ENCODE data around the gene G2E3. TPM values are rescaled to one million over a fixed set of nuclear protein-coding genes. Genes with fewer than 3 reads are reported as not detected.

Gene G2E3
- total and polyA plus RNA-seq, 2 of the 13 experiments (the other 11 are each of a cell fraction or from before 2014, with no cell fraction given), result 22.8 to 63.0 TPM

DNA sequence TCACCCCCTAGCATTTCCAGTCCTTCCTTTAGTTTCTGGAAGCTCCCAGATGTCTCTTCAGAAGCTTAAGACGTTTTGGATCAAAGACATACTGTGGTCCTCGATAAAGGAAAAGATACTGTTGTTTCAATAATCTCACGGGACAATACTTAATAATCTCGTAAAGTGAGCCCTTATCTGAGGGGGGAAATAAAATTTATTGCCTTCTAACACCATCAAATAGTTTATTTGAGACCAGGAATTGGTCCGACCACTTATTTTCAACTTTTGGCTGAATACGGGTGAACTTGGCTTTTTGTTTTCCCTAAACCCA lies 640 bp upstream of the G2E3 start:
- DNase-seq (ENCODE audit: low spot score) (no peak), FAIRE-seq (no peak), ATAC-seq (no peak)
- ChIA-PET POLR2A (interaction anchor here (0.6 to 2.1 kb wide), 3 partner anchors 12 to 64 kb away, joined by 3 to 8 read pairs (median 5); partner anchors contain the start of gene SCFD1), CTCF (ENCODE audit: low intra/inter-chr PET ratio, low total read pairs) (no interaction called here)
- Histone ChIP-seq H3K9ac (ENCODE audit: insufficient read depth, low read depth, low read length) (peak overlapping the region; percentile 92), H3K4me1 (ENCODE audit: insufficient read depth, low read length) (peaks cover 34% of the 10 kb centered on the region), H3K4me3 (replicated peaks in 1 of 3; ENCODE audit: insufficient read depth in 1 of 3, low read depth in 2 of 3, low read length in 3 of 3) (peak overlapping the region; percentile 87 to 98 (median 98)), H3K4me2 (ENCODE audit: low read depth, low read length) (peak overlapping the region; percentile 89), H3K79me2 (ENCODE audit: insufficient read depth, low read length) (peaks cover 42% of the 10 kb centered on the region), H4K20me1 (ENCODE audit: insufficient read depth, low read length) (peaks cover 15% of the 10 kb centered on the region), H3K9me3 (ENCODE audit: low read length) (no peaks in the 10 kb centered on the region), H2AFZ (ENCODE audit: low read length) (peak overlapping the region; percentile 94), H3K36me3 (replicated peaks in 1 of 2; ENCODE audit: control insufficient read depth in 1 of 2, insufficient read depth in 2 of 2, low read length in 2 of 2) (0 out of 5 replicates have a peak, but pooled peaks cover 0 to 4% of the 10 kb centered on the region in 2 experiments), H3K27me3 (ENCODE audit: control insufficient read depth in 1 of 2, insufficient read depth in 2 of 2, low read length in 2 of 2) (peaks cover 0 to 6% of the 10 kb centered on the region in 2 experiments; a peak in 1 of 5 replicates), H3K27ac (ENCODE audit: extremely low read length, insufficient read depth, low read length) (peak overlapping the region; percentile 80)
- intact Hi-C loops (cut with micrococcal nuclease; ENCODE audit: unreplicated experiment), result loop anchor here (5.0 to 10.0 kb wide), 2 partner anchors 44 to 316 kb away; partner anchors contain the start of gene COCH
- in situ Hi-C loops (cut with HindIII; ENCODE audit: extremely low pct_ligation_motif_present, low pct_unique_long_range_greater_than_20kb), result no loop called here
- under 1% methylated on average over 6 of the region's 6 CpGs for WGBS (ENCODE audit: low lambda C conversion rate)
- BruUV-seq (replicated peaks), result TSS peak; percentile 100
- TF ChIP-seq ELF3 (CRISPR knock-in tag; IDR thresholded peaks at IDR 0.05), result no peak
- no peak for TF ChIP-seq ZNF496 (CRISPR knock-in tag; IDR thresholded peaks at IDR 0.05; ENCODE audit: insufficient replicate concordance)
- no peak for TF ChIP-seq ZNF253 (CRISPR knock-in tag; IDR thresholded peaks at IDR 0.05; ENCODE audit: borderline replicate concordance)
- TF ChIP-seq, protein P1, sequence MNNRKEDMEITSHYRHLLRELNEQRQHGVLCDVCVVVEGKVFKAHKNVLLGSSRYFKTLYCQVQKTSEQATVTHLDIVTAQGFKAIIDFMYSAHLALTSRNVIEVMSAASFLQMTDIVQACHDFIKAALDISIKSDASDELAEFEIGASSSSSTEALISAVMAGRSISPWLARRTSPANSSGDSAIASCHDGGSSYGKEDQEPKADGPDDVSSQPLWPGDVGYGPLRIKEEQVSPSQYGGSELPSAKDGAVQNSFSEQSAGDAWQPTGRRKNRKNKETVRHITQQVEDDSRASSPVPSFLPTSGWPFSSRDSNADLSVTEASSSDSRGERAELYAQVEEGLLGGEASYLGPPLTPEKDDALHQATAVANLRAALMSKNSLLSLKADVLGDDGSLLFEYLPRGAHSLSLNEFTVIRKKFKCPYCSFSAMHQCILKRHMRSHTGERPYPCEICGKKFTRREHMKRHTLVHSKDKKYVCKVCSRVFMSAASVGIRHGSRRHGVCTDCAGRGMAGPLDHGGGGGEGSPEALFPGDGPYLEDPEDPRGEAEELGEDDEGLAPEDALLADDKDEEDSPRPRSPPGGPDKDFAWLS (CRISPR knock-in tag; IDR thresholded peaks at IDR 0.05; ENCODE audit: borderline replicate concordance), result 0 out of 2 replicates have a peak, but pooled peaks have one; percentile 65
- no peak for TF ChIP-seq ZNF33B (CRISPR knock-in tag; IDR thresholded peaks at IDR 0.05)
- 0 out of 2 replicates have a peak, but pooled peaks have one; percentile 4 for TF ChIP-seq ZNF124 (CRISPR knock-in tag; IDR thresholded peaks at IDR 0.05)
- no peak for TF ChIP-seq TRIM24 (CRISPR knock-in tag; IDR thresholded peaks at IDR 0.05)
- TF ChIP-seq SOX5 (CRISPR knock-in tag; IDR thresholded peaks at IDR 0.05; ENCODE audit: borderline replicate concordance), result no peak
- 0 out of 2 replicates have a peak, but pooled peaks have one; percentile 12 for TF ChIP-seq ZBTB7A (CRISPR knock-in tag; IDR thresholded peaks at IDR 0.05)
- TF ChIP-seq ZFP82 (CRISPR knock-in tag; IDR thresholded peaks at IDR 0.05; ENCODE audit: borderline replicate concordance), result no peak
- TF ChIP-seq, protein P2, sequence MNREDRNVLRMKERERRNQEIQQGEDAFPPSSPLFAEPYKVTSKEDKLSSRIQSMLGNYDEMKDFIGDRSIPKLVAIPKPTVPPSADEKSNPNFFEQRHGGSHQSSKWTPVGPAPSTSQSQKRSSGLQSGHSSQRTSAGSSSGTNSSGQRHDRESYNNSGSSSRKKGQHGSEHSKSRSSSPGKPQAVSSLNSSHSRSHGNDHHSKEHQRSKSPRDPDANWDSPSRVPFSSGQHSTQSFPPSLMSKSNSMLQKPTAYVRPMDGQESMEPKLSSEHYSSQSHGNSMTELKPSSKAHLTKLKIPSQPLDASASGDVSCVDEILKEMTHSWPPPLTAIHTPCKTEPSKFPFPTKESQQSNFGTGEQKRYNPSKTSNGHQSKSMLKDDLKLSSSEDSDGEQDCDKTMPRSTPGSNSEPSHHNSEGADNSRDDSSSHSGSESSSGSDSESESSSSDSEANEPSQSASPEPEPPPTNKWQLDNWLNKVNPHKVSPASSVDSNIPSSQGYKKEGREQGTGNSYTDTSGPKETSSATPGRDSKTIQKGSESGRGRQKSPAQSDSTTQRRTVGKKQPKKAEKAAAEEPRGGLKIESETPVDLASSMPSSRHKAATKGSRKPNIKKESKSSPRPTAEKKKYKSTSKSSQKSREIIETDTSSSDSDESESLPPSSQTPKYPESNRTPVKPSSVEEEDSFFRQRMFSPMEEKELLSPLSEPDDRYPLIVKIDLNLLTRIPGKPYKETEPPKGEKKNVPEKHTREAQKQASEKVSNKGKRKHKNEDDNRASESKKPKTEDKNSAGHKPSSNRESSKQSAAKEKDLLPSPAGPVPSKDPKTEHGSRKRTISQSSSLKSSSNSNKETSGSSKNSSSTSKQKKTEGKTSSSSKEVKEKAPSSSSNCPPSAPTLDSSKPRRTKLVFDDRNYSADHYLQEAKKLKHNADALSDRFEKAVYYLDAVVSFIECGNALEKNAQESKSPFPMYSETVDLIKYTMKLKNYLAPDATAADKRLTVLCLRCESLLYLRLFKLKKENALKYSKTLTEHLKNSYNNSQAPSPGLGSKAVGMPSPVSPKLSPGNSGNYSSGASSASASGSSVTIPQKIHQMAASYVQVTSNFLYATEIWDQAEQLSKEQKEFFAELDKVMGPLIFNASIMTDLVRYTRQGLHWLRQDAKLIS (CRISPR knock-in tag; IDR thresholded peaks at IDR 0.05), result 0 out of 2 replicates have a peak, but pooled peaks have one; percentile 5
- 0 out of 2 replicates have a peak, but pooled peaks have one; percentile 12 for TF ChIP-seq ZNF557 (CRISPR knock-in tag; IDR thresholded peaks at IDR 0.05)
- TF ChIP-seq KLF11 (CRISPR knock-in tag; IDR thresholded peaks at IDR 0.05), result no peak
- no peak for TF ChIP-seq ZFP36L2 (CRISPR knock-in tag; IDR thresholded peaks at IDR 0.05)
- TF ChIP-seq, protein P3, sequence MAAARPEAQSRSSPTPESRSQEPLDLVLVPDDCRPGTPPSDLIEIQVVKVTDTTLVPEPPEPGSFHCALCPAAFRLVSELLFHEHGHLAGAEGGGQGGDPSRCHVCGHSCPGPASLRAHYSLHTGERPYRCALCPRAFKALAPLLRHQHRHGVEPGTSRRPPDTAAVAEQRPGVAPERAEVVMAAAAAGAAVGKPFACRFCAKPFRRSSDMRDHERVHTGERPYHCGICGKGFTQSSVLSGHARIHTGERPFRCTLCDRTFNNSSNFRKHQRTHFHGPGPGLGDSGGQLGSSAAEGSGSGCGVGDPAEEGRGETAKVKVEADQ (CRISPR knock-in tag; IDR thresholded peaks at IDR 0.05; ENCODE audit: borderline replicate concordance), result no peak
- peak; percentile 90; the same call in 1 of the 2 replicates for TF ChIP-seq PAX8 (CRISPR knock-in tag; IDR thresholded peaks at IDR 0.05; ENCODE audit: borderline replicate concordance)
